Astrocyte (in vitro differentiated cells and primary cell): Measurements from ENCODE around the gene BANP.
"Not testable (repeated sequence)": the region's sequence is repeated elsewhere in the genome, so short reads cannot be mapped to it uniquely, and the experiment has no call there.

Experiments
- EZH2 ChIP-seq: IDR thresholded peaks from 2 replicates; pipeline ENCODE4 v1.6.1; 2012; ENCODE audit warnings: mild to moderate bottlenecking, low read length, inconsistent platforms; ENCODE audit not compliant: insufficient read depth
- TF ChIP-seq, protein P1 (sequence below): IDR thresholded peaks from 2 replicates; pipeline ENCODE4 v1.5.1; 2011; ENCODE audit warnings: low read depth, mild to moderate bottlenecking, inconsistent platforms, low read length, moderate library complexity; ENCODE audit not compliant: insufficient read depth

DNA sequence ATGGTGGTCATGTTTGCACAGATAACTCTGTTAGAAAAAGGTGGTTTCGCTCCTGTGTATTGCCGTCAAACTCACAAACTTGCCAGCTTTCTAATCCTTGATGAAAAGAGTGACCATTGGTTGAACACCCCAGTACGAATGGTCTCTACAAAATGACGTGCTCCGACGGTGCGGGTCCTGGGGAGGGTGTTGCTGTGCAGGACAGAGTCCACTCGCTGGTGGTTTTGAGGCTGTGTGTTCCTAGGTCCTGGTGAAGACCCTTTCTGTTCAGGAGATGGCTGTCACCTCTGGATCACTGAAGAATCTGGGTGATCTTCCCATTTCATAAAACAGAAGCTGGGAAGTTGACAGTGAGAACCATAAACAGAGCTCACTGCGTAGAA is 87.3 kb downstream of the BANP start:
- TF ChIP-seq, protein P1, sequence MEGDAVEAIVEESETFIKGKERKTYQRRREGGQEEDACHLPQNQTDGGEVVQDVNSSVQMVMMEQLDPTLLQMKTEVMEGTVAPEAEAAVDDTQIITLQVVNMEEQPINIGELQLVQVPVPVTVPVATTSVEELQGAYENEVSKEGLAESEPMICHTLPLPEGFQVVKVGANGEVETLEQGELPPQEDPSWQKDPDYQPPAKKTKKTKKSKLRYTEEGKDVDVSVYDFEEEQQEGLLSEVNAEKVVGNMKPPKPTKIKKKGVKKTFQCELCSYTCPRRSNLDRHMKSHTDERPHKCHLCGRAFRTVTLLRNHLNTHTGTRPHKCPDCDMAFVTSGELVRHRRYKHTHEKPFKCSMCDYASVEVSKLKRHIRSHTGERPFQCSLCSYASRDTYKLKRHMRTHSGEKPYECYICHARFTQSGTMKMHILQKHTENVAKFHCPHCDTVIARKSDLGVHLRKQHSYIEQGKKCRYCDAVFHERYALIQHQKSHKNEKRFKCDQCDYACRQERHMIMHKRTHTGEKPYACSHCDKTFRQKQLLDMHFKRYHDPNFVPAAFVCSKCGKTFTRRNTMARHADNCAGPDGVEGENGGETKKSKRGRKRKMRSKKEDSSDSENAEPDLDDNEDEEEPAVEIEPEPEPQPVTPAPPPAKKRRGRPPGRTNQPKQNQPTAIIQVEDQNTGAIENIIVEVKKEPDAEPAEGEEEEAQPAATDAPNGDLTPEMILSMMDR, result not testable (repeated sequence)
- not testable (repeated sequence) for TF ChIP-seq EZH2
